HUES64 (cell line): Measurements from ENCODE around the gene CTNNA3.

Source experiments
- H3K27ac ChIP-seq: 2 replicates; pipeline ENCODE4 v1.7.0; 2013; ENCODE audit warnings: low read depth, low read length, inconsistent platforms
- H3K27me3 ChIP-seq: 2 replicates; pipeline ENCODE4 v1.6.1; 2013; ENCODE audit warnings: mild to moderate bottlenecking, low read length; ENCODE audit not compliant: insufficient read depth
- H3K36me3 ChIP-seq: 2 replicates; pipeline ENCODE4 v1.6.1; 2013; ENCODE audit warnings: mild to moderate bottlenecking, low read length; ENCODE audit not compliant: insufficient read depth
- H3K4me1 ChIP-seq: 2 replicates; pipeline ENCODE4 v1.6.1; 2013; ENCODE audit warnings: mild to moderate bottlenecking, low read length, moderate library complexity; ENCODE audit not compliant: insufficient read depth
- H3K4me3 ChIP-seq: 2 replicates; pipeline ENCODE4 v1.5.1; 2013; ENCODE audit warnings: mild to moderate bottlenecking, low read length, moderate library complexity
- H3K9ac ChIP-seq: 2 replicates; pipeline ENCODE4 v1.6.1; 2013; ENCODE audit warnings: mild to moderate bottlenecking, low read depth, low read length
- H3K9me3 ChIP-seq: 2 replicates; pipeline ENCODE4 v1.6.1; 2013; ENCODE audit warnings: low read depth, low read length; ENCODE audit not compliant: insufficient read depth
- WGBS: fragments of 150-250, 120-280 bp; methylation state at CpG from one replicate; pipeline ENCODE4 v1.1.7; 2013; ENCODE audit warnings: missing lambda C conversion rate; 5-methylcytosine and 5-hydroxymethylcytosine counted together

The CTNNA3 gene

GRCh38 chr10:67277402-67277801 is 418.6 kb downstream of the CTNNA3 start:
- H3K4me1 ChIP-seq: peaks cover 10% of the 10 kb centered on the region; the same call in 1 of the 2 replicates
- no peak overlapping the region for H3K27ac ChIP-seq
- H3K9ac ChIP-seq: no peak overlapping the region
- H3K9me3 ChIP-seq: peaks cover 11% of the 10 kb centered on the region
- H3K27me3 ChIP-seq: no peaks in the 10 kb centered on the region
- no peak overlapping the region for H3K4me3 ChIP-seq
- WGBS: 89% methylated on average over 2 of the region's 2 CpGs
- no peaks in the 10 kb centered on the region for H3K36me3 ChIP-seq

DNA sequence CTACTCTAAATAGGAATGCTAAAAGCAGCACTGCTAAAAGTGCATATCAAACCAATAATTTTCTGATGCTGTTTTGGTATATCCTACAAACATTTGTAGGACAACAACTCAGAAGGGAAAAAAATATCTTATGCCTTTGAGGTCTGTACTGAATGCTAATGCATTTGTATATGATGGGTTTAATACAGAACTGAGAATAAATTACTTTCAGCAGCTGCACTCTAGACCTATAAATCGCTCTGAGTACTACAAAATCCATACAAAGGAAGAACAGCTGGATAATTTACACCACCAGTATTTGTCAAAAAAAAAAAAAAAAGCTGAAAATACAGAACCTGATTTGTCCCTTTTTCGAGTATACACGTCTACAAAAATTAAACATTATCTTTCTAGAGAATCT is 426.2 kb downstream of the CTNNA3 start:
- 92% methylated on average over 3 of the region's 3 CpGs for WGBS
- Histone ChIP-seq H3K4me3 (no peak overlapping the region), H3K4me1 (no peaks in the 10 kb centered on the region), H3K27me3 (no peaks in the 10 kb centered on the region), H3K36me3 (no peaks in the 10 kb centered on the region), H3K9ac (no peak overlapping the region), H3K9me3 (no peaks in the 10 kb centered on the region), H3K27ac (no peak overlapping the region)

- Histone ChIP-seq H3K9ac (no peak overlapping the region), H3K9me3 (no peaks in the 10 kb centered on the region), H3K27me3 (no peaks in the 10 kb centered on the region), H3K27ac (no peak overlapping the region), H3K4me1 (peaks cover 1% of the 10 kb centered on the region; the same call in 1 of the 2 replicates), H3K36me3 (no peaks in the 10 kb centered on the region), H3K4me3 (no peak overlapping the region)
- WGBS: 96% methylated on average over 3 of the region's 5 CpGs
Measured at GRCh38 chr10:67268146-67268545, 427.8 kb downstream of the CTNNA3 start.

- Histone ChIP-seq H3K27me3 (no peaks in the 10 kb centered on the region), H3K4me1 (peaks cover 3% of the 10 kb centered on the region; the same call in 1 of the 2 replicates), H3K9me3 (no peaks in the 10 kb centered on the region), H3K27ac (no peak overlapping the region), H3K9ac (no peak overlapping the region), H3K4me3 (no peak overlapping the region), H3K36me3 (no peaks in the 10 kb centered on the region)
- 89% methylated on average over 4 of the region's 4 CpGs for WGBS
Measured at GRCh38 chr10:67262675-67263074, 433.3 kb downstream of the CTNNA3 start.

GRCh38 chr10:67261300-67261797 is 434.6 kb downstream of the CTNNA3 start:
- WGBS: 97% methylated on average over 3 of the region's 3 CpGs
- H3K36me3 ChIP-seq: no peaks in the 10 kb centered on the region
- H3K4me3 ChIP-seq: no peak overlapping the region
- H3K9ac ChIP-seq: no peak overlapping the region
- peaks cover 3% of the 10 kb centered on the region; the same call in 1 of the 2 replicates for H3K4me1 ChIP-seq
- no peak overlapping the region for H3K27ac ChIP-seq
- H3K9me3 ChIP-seq: no peaks in the 10 kb centered on the region
- H3K27me3 ChIP-seq: no peaks in the 10 kb centered on the region

DNA sequence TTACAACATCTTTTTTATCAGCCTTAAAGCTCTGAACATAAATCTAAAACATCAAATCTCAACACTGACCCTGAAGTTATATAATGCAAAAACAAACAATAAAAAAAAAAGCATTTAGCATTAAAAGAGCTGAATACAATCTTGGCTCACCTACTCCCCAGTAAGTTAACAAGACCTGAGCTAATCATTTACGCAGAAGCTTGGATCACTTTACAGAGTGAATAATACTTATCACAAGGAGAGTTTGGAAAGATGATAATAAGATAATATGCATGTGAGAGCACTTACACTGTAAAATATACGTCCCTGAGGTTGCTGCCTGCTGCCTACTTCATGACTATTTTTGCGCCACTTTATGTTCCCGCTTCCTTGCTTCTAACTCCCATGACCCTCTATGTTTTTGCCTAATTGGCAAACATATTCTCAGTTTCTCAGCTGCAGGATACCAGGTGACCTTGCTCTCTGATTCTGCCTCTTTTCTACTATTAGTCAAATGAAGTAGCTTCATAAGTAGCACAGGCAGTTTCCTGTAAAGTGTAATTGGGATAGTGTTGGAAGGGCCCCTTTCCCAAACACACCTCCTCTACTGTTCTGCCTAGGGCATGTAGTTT is 436.6 kb downstream of the CTNNA3 start:
- H3K9me3 ChIP-seq: no peaks in the 10 kb centered on the region
- H3K27ac ChIP-seq: no peak overlapping the region
- H3K27me3 ChIP-seq: no peaks in the 10 kb centered on the region
- WGBS: 87% methylated on average over 4 of the region's 4 CpGs
- H3K4me1 ChIP-seq: peaks cover 3% of the 10 kb centered on the region; the same call in 1 of the 2 replicates
- H3K9ac ChIP-seq: no peak overlapping the region
- no peak overlapping the region for H3K4me3 ChIP-seq
- H3K36me3 ChIP-seq: no peaks in the 10 kb centered on the region

DNA sequence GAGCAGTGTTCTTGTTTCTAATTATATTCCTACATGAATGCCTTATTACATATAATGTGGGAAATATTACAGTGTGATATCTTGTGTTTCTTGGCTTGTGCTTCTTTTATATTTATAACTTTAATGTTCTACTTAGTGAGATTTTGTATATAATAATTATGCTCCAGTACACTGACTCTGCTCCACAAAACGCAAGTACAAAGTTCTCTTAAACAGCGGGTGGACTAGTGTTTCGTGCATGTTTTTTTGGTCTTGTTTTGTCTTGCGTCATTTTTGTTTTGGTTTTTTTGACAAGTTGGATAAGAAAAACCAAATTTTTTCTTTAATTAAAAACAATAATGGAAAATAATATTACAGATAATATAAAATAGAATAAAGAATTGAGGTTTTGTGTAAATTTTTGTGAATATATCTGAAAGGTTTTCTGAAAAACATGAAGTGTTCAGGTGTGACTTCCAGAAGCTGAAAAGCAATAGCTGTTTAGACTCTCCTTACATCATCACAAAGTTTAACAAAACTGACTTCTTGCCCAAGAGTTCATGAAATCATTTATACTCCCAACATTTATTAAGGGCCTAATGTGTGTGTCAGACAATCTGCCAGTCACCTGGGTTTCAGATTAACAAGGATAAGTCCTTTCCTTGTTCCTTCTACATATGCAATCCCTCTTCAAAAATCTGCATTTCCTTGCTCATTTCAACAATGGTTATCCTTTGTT is 438.4 kb downstream of the CTNNA3 start:
- WGBS: 100% methylated on average over 4 of the region's 4 CpGs
- H3K4me3 ChIP-seq: no peak overlapping the region
- no peak overlapping the region for H3K27ac ChIP-seq
- H3K9me3 ChIP-seq: no peaks in the 10 kb centered on the region
- H3K9ac ChIP-seq: no peak overlapping the region
- peaks cover 7% of the 10 kb centered on the region; the same call in 1 of the 2 replicates for H3K4me1 ChIP-seq
- no peaks in the 10 kb centered on the region for H3K36me3 ChIP-seq
- no peaks in the 10 kb centered on the region for H3K27me3 ChIP-seq

GRCh38 chr10:67257018-67257417 is 439.0 kb downstream of the CTNNA3 start:
- WGBS: 89% methylated on average over 1 of the region's 2 CpGs

DNA sequence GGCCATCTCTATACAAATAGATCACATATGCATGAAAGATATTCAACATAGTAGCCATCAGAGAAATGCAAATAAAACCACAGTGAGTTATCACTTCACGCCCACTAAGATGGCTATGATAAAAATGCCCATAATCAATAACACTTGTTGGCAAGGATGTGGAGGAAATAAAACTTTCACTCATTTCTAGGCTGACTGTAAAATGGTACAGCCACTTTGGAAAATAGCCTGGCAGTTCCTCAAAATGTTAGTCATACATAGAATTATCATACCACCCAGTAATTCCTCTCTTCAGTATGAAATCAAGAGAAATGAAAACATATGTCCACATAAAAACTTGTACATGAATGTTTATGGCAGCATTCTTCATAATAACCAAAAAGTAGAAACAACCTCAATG is 445.3 kb downstream of the CTNNA3 start:
- H3K27me3 ChIP-seq: no peaks in the 10 kb centered on the region
- no peak overlapping the region for H3K27ac ChIP-seq
- no peaks in the 10 kb centered on the region for H3K36me3 ChIP-seq
- no peak overlapping the region for H3K4me3 ChIP-seq
- no peaks in the 10 kb centered on the region for H3K9me3 ChIP-seq
- 100% methylated on average over 1 of the region's 1 CpG for WGBS
- H3K4me1 ChIP-seq: peaks cover 7% of the 10 kb centered on the region; the same call in 1 of the 2 replicates
- H3K9ac ChIP-seq: no peak overlapping the region

More at GRCh38 chr10:67257018-67257417, 439.0 kb downstream of the CTNNA3 start:
- no peaks in the 10 kb centered on the region for H3K9me3 ChIP-seq
- no peak overlapping the region for H3K4me3 ChIP-seq
- no peaks in the 10 kb centered on the region for H3K27me3 ChIP-seq
- no peak overlapping the region for H3K9ac ChIP-seq
- no peak overlapping the region for H3K27ac ChIP-seq
- no peaks in the 10 kb centered on the region for H3K36me3 ChIP-seq
- peaks cover 7% of the 10 kb centered on the region; the same call in 1 of the 2 replicates for H3K4me1 ChIP-seq

DNA sequence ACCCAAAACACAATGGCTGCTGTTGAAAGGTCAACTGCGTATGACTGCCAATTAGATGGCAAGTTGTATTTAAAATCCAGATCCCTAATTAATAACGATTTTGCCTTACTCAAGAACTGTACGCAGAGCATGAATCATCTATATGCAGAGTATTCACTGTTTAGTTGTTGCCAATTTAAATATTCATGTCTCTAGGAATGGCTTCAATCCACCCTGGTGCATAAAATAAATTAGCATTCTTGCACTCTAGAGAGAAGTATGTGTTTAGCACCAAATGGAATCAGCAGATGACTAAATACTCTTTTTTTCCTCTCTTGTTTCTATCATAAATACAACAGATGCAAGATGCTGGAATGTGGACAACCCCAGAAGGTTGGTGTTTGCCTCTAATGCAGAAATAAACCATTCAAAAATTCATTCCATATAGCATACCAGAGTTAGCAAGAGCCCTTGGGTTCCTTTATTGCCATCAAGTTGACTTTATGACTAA is 449.9 kb downstream of the CTNNA3 start:
- Histone ChIP-seq H3K4me1 (peaks cover 16% of the 10 kb centered on the region), H3K4me3 (no peak overlapping the region), H3K27ac (no peak overlapping the region), H3K36me3 (no peaks in the 10 kb centered on the region), H3K27me3 (no peaks in the 10 kb centered on the region), H3K9me3 (no peaks in the 10 kb centered on the region), H3K9ac (no peak overlapping the region)
- 94% methylated on average over 3 of the region's 3 CpGs for WGBS

DNA sequence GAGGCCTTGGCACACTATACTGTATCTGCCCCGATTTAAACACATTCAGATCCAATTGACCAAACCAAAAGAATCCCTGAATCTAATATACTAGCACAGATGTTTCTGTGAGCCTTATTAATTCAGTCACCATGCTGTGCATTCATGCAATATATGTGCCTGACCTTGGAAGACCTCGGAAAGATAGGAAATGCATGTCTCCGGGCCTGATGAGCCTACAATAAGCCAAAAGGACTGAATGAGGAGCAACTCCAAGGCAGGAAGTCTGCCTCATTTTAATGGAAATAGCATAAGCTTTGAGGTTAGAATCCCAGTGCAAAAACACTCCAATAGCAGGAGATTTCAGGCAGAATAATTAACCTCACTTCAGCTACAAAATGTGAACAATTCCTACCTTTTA is 453.5 kb downstream of the CTNNA3 start:
- H3K36me3 ChIP-seq: no peaks in the 10 kb centered on the region
- peaks cover 16% of the 10 kb centered on the region for H3K4me1 ChIP-seq
- no peaks in the 10 kb centered on the region for H3K9me3 ChIP-seq
- WGBS: 63% methylated on average over 3 of the region's 3 CpGs
- no peaks in the 10 kb centered on the region for H3K27me3 ChIP-seq
- no peak overlapping the region for H3K9ac ChIP-seq
- H3K4me3 ChIP-seq: no peak overlapping the region
- H3K27ac ChIP-seq: no peak overlapping the region
